GM19455 (cell line): ENCODE results near the gene BHLHE23.

Experiments used
- ATAC-seq: cut with Tn5 transposase; IDR thresholded peaks from one replicate; pipeline ENCODE4 v1.9.1; 2021; ENCODE audit not compliant: unreplicated experiment

BHLHE23 gene

GRCh38 chr20:63009988-63010769 lies 3.4 kb upstream of the BHLHE23 start:
- peak; percentile 53 for ATAC-seq

DNA sequence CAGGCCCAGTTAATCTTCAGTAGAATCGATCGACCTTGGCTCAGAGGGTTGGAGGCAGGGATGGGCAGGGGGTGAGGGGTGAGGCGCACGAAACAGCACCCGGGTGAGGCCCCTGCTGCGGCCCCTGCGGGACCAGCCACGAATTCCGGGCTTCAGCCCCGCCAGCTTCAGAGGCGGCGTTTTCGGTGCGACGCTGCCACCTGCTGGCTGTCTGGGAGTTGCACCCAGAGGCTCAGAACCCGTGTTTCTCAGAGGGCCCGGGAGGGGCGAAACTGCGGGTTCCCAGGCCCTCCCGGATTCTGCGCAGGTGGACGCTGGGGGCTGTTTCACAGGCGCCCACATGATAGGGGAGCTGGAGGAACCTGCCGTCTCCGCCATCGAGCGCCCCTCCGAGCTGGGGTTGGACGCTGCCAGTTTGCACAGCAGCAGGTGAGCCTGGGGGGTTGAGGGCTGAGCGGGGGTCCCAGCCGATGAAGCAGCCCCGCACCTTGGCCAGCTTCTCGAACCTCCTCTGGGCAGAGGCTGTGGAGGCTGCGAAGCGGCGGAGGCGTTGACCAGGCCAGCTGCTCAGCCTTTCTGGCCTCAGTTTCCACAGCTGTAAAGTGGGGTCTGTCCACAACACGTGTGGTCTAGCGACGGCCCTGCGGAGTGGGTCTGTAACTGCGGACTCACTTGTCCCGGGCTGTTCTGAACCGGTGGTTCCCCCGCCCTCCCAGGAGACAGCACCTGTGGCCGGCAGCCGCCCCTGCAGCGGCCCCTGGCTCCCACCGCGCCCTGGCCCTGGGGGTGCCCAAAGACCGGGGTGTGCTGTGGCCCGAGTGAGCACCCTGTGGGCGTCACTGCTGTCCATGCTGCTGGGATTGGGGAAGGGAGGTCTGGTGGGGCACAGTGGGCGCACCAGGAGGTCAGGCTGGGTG lies 2.5 kb upstream of the BHLHE23 start:
- ATAC-seq: peak; percentile 46

- no peak for ATAC-seq
These were observed 1.8 kb upstream of the BHLHE23 start for GRCh38 chr20:63008541-63009044.

DNA sequence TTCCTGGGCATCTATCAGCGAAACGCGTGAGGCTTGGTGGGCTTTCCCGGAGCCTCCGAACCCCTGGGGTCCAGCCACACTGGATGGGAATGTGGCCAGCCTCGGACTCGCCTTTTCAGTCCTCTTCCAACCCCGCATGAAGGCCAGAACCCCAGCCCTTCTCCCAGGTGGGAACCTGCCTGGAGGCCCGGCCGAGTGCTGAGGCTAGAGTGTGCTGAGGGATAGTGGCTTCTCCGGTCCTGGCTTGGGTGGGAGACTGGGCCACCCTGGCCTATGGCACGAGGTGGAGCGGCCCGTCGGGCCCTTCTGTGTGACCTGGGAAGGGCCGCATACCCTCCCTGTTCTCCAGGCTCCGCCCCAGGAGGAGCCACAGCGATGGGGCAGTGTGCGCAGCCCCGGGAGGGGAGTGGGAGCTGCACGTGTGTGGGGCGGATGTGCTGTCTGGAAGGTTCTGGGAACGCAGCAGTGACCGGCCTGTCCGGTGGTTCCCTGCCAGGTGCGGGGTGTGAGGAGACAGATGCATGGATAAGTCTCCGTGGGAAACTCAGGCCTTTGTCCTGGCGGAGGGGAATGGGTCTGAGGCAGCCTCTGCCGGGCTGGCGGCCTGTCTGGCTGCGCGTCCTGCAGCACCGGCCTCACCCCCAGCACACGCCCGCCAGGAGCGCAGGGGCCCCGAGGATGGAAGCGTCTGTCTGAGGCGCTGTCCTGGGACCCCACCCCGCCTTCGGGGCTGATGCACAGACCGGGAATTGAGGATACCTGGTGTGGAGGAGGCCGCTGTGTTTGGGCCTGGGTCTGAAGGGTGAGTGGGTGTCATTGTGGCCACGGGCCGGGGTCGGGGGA lies 1.1 kb upstream of the BHLHE23 start:
- ATAC-seq: no peak

GRCh38 chr20:63007360-63007645 lies 539 bp upstream of the BHLHE23 start:
- no peak for ATAC-seq

- no peak for ATAC-seq
These were observed 763 bp downstream of the BHLHE23 start for GRCh38 chr20:63005862-63006539.

GRCh38 chr20:63005365-63005861 lies 1.4 kb downstream of the BHLHE23 start:
- ATAC-seq: no peak

- no peak for ATAC-seq
These were observed 2.0 kb downstream of the BHLHE23 start for GRCh38 chr20:63004607-63005364.

- no peak for ATAC-seq
These were observed 3.2 kb downstream of the BHLHE23 start for GRCh38 chr20:63003546-63003945.

DNA sequence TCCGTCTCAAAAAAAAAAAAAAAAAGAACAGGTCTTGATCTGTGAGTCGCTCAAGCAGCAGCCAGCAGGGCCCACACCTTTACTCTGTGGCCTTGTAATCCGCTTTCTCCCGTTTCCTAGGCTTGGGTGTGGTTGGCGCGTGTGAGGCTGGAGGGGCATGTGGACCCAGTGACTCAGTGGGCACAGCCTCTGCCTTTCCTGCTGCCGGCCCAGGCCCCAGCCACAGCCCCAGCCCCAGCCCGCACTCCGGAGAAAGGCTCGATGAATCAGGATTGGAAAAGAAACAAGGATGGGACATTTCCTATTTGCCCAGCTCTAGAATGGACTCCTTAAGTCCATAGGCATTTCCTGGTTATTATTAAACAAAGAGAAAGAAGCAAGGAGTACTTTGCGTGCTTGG lies 4.3 kb downstream of the BHLHE23 start:
- ATAC-seq: no peak

GRCh38 chr20:63000958-63001357 lies 5.8 kb downstream of the BHLHE23 start:
- ATAC-seq: no peak

DNA sequence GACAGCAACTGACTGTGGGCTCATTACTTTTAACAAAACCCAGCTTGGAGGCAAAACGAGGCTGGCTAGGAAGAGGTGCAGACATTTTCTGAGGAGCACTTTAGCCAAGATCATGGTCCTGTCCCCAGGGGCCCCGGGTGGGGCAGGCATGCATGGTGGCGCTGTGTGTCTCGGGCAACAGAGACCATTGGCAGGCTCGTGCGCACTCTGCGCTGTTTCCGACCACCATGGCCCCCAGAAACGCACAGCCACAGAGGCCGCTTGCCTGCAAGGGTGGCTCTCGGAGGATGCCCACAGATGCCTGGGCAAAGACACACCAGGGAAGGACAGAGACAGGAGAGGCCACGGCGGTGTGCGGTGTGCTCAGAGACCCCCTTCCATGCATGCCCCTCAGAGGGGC lies 6.7 kb downstream of the BHLHE23 start:
- no peak for ATAC-seq

- ATAC-seq: no peak
These were observed 7.2 kb downstream of the BHLHE23 start for GRCh38 chr20:62999580-62999979.

DNA sequence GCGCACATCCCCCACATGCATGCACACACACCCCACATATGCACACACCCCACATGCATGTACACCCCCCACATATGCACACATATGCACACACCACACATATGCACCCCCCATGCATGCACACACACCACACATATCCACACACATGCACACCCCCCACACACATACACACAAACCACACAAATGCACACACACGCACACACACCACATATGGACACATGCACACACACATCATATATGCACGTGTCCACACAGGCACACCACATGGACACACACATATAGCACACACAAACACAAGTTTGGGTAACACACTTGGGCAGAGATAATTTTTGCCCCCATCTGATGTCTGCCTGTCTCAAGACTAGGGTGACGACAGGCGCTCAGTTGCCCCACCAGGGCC lies 8.3 kb downstream of the BHLHE23 start:
- ATAC-seq: no peak

GRCh38 chr20:62997417-62998035 lies 9.2 kb downstream of the BHLHE23 start:
- ATAC-seq: no peak

DNA sequence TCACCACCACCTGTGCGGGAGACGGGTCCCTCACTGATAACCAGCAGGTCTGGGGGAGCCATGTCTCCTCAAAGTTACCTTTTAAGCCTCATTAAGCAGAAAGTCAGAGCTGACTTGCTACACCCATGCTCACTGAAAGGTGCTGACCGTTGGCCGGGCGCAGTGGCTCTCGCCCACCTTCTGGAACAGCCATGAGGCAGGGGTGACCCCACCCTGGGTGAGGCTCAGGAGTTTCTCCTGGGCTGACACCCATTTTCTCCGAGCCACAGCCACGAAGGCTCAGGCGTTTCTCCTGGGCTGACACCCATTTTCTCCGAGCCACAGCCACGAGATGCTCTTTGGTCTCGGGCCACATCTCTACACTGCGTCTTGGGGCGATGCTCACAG lies 10.2 kb downstream of the BHLHE23 start:
- ATAC-seq: no peak

DNA sequence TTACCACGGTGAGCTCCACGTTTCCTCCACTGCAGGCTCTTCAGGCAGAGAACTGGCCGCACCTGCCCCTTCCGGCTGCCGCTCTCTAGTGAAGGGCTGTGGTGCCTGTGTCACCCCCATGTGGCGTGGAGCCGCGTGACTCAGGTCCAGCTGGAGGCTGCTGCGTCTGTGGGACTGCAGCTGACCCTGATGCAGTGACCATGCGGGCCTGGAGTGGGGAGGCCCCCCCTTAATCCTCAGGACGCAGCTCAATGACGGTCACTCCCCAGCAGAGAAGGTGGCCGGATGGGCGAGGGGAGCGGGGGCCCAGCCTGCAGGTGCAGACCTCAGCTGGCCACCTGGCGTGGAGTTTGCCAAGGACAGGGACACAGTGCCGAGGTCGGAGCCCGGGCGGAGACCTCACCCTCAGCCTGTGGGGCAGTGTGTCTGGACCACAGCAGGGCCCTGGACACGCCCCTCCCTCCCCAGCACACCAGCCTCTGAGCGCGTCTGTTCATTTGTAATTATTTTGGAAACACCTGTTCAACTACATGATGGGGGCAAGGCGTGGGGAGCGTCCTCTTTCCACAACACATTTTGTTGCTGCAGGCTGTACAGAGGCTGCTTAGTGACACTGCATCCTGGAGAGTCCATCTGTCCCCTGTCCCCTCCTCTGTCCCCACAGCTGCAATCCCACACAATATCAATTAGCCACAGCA lies 10.7 kb downstream of the BHLHE23 start:
- ATAC-seq: no peak

GRCh38 chr20:62995481-62995880 lies 11.3 kb downstream of the BHLHE23 start:
- ATAC-seq: no peak

GRCh38 chr20:62994869-62995281 lies 11.9 kb downstream of the BHLHE23 start:
- ATAC-seq: no peak
